CD4-positive, alpha-beta memory T cell (primary cell): ENCODE results near the gene TMEM120B. TPM values are rescaled to one million over a fixed set of nuclear protein-coding genes. Genes with fewer than 3 reads are reported as not detected.
"Not testable (repeated sequence)": the region's sequence is repeated elsewhere in the genome, so short reads cannot be mapped to it uniquely, and the experiment has no call there.

Source experiments
- CTCF ChIA-PET: fragments of 350-600 bp; sonication (Branson Sonifier 250); formaldehyde crosslinking; loops from one replicate; lab custom pipeline; 2021; ENCODE audit warnings: inconsistent platforms; ENCODE audit not compliant: partially characterized antibody; lab: Charles Lee
- POLR2A ChIA-PET: fragments of 350-600 bp; sonication (Branson Sonifier 250); formaldehyde crosslinking; loops from one replicate; lab custom pipeline; 2021; ENCODE audit not compliant: partially characterized antibody; lab: Charles Lee
- DNase-seq, 5 donors: peaks; one replicate each; pipeline versions ENCODE4 v3.0.0 to v3.0.0-alpha.2; 2020 to 2022; ENCODE audit warnings: mixed read lengths in 1 of 5
- H3K27ac ChIP-seq: one replicate; pipeline ENCODE4 v1.7.0; 2013; ENCODE audit warnings: low read depth, low read length
- H3K27me3 ChIP-seq: 2 replicates; pipeline ENCODE4 v1.7.0; 2013; ENCODE audit warnings: mild to moderate bottlenecking, low read length, moderate library complexity; ENCODE audit not compliant: insufficient read depth
- H3K36me3 ChIP-seq: 2 replicates; pipeline ENCODE4 v1.7.0; 2013; ENCODE audit warnings: mild to moderate bottlenecking, low read length, moderate library complexity; ENCODE audit not compliant: insufficient read depth
- H3K4me1 ChIP-seq: 2 replicates; pipeline ENCODE4 v1.7.0; 2013; ENCODE audit warnings: mild to moderate bottlenecking, low read length, moderate library complexity; ENCODE audit not compliant: insufficient read depth
- H3K4me3 ChIP-seq, 2 donors: one replicate each; pipeline ENCODE4 v1.7.0; 2013; ENCODE audit warnings: low read length in 2 of 2, mild to moderate bottlenecking in 1 of 2
- H3K9me3 ChIP-seq, 2 donors: one replicate each; pipeline ENCODE4 v1.7.0; 2013; ENCODE audit warnings: low read length in 2 of 2, control low read depth in 1 of 2; ENCODE audit not compliant: control insufficient read depth in 1 of 2
- H3K27ac Mint-ChIP-seq, 7 donors: one replicate each; pipeline ENCODE4 v1.8.0; 2020 to 2021; ENCODE audit warnings: mixed read lengths in 7 of 7, mild to moderate bottlenecking in 6 of 7, inconsistent platforms in 3 of 7, moderate library complexity in 3 of 7
- H3K27me3 Mint-ChIP-seq, 2 donors: one replicate each; pipeline ENCODE4 v1.8.0; 2020 to 2021; ENCODE audit warnings: mixed read lengths in 2 of 2
- H3K36me3 Mint-ChIP-seq, 2 donors: one replicate each; pipeline ENCODE4 v1.8.0; 2020 to 2021; ENCODE audit warnings: mixed read lengths in 2 of 2, inconsistent platforms in 1 of 2, mild to moderate bottlenecking in 1 of 2
- H3K4me1 Mint-ChIP-seq, 4 donors: one replicate each; pipeline ENCODE4 v1.8.0; 2020 to 2021; ENCODE audit warnings: mixed read lengths in 4 of 4, mild to moderate bottlenecking in 1 of 4
- H3K4me3 Mint-ChIP-seq, 8 donors: one replicate each; pipeline ENCODE4 v1.8.0; 2020 to 2021; ENCODE audit warnings: mixed read lengths in 8 of 8, mild to moderate bottlenecking in 7 of 8, moderate library complexity in 6 of 8, inconsistent platforms in 3 of 8
- H3K9me3 Mint-ChIP-seq, 8 donors: one replicate each; pipeline ENCODE4 v1.8.0; 2020 to 2021; ENCODE audit warnings: mixed read lengths in 8 of 8, mild to moderate bottlenecking in 5 of 8, inconsistent platforms in 3 of 8, moderate library complexity in 1 of 8
- intact Hi-C: fragments of 100-400 bp; cut with micrococcal nuclease; formaldehyde crosslinking; loops from one replicate; pipeline ENCODE4 v1.15.1; 2023
- polyA plus RNA-seq, 2 donors: library from polyadenylated mRNA; unstranded; fragments of 300-500 nt; fragmentation: Illumina TruSeq; gene quantifications; one replicate each; pipeline ENCODE4 v1.2.3, GENCODE V29; 2021
- total RNA-seq, 2 experiments: library from RNA; stranded (reverse); gene quantifications; one replicate each; pipeline ENCODE4 v1.2.3, GENCODE V29; 2021

TMEM120B gene
- total and polyA plus RNA-seq, 4 experiments from 2014 or later: 3.3 to 12.8 (median 7.4) TPM

- ChIA-PET CTCF (interaction anchor here (0.7 to 17.7 kb wide), 7 partner anchors 5 to 100 kb away, joined by 3 to 559 read pairs (median 5); partner anchors contain the start of gene RHOF), POLR2A (interaction anchor here (0.6 to 44.6 kb wide), 6 partner anchors 3 to 331 kb away, joined by 3 to 2727 read pairs (median 9); partner anchors contain the start of genes KDM2B, RHOF, SETD1B and TMEM120B)
- Histone ChIP-seq H3K27ac (peak overlapping the region; percentile 97), H3K27me3 (no peaks in the 10 kb centered on the region), H3K36me3 (no peaks in the 10 kb centered on the region), H3K4me1 (peaks cover 81% of the 10 kb centered on the region), H3K9me3 (no peaks in the 10 kb centered on the region), H3K4me3 (peak overlapping the region; percentile 68 to 75)
- Mint-ChIP-seq H3K4me3 (peak overlapping the region; percentile 85 to 99 (median 94)), H3K27ac (peak overlapping the region; percentile 98 to 100 (median 99)), H3K27me3 (no peaks in the 10 kb centered on the region), H3K36me3 (peaks cover 20 to 52% of the 10 kb centered on the region in 2 donors), H3K9me3 (no peaks in the 10 kb centered on the region), H3K4me1 (peaks cover 49 to 90% (median 69%) of the 10 kb centered on the region in 4 donors)
- DNase-seq: no peak
- intact Hi-C loops: loop anchor here (5.0 kb wide), 1 partner anchor 1496 kb away; the partner anchor contains the start of genes RNU4-1 and RNU4-2
Observed at GRCh38 chr12:121788176-121788818, 75.7 kb downstream of the TMEM120B start.

GRCh38 chr12:121789233-121789781, 76.8 kb downstream of the TMEM120B start:
- Histone ChIP-seq H3K4me1 (peaks cover 75% of the 10 kb centered on the region), H3K27me3 (no peaks in the 10 kb centered on the region), H3K36me3 (no peaks in the 10 kb centered on the region), H3K4me3 (peak overlapping the region; percentile 68 to 75), H3K27ac (peak overlapping the region; percentile 97), H3K9me3 (no peaks in the 10 kb centered on the region)
- H3K9me3 Mint-ChIP-seq: no peaks in the 10 kb centered on the region
- intact Hi-C loops: loop anchor here (5.0 kb wide), 1 partner anchor 1497 kb away; the partner anchor contains the start of genes RNU4-1 and RNU4-2
- ChIA-PET POLR2A (interaction anchor here (0.9 to 44.6 kb wide), 11 partner anchors 2 to 390 kb away, joined by 3 to 2727 read pairs (median 6); partner anchors contain the start of genes KDM2B, PSMD9, RHOF and SETD1B), CTCF (interaction anchor here (0.6 to 15.1 kb wide), 7 partner anchors 10 to 230 kb away, joined by 3 to 918 read pairs (median 5); partner anchors contain the start of genes PSMD9 and SETD1B)
- peak; percentile 49 to 63 (median 60) for DNase-seq
- peak overlapping the region; percentile 85 to 99 (median 94) for H3K4me3 Mint-ChIP-seq
- H3K27me3 Mint-ChIP-seq: no peaks in the 10 kb centered on the region
- peaks cover 47 to 86% (median 63%) of the 10 kb centered on the region in 4 donors for H3K4me1 Mint-ChIP-seq
- H3K36me3 Mint-ChIP-seq: peaks cover 17 to 53% of the 10 kb centered on the region in 2 donors
- peak overlapping the region; percentile 98 to 100 (median 99) for H3K27ac Mint-ChIP-seq

GRCh38 chr12:121789800-121790728, 77.5 kb downstream of the TMEM120B start:
- Histone ChIP-seq H3K4me3 (peak overlapping the region; percentile 68 to 75), H3K9me3 (no peaks in the 10 kb centered on the region), H3K27ac (peak overlapping the region; percentile 97), H3K36me3 (no peaks in the 10 kb centered on the region), H3K4me1 (peaks cover 75% of the 10 kb centered on the region), H3K27me3 (no peaks in the 10 kb centered on the region)
- CTCF ChIA-PET: interaction anchor here (0.6 to 15.1 kb wide), 10 partner anchors 10 to 231 kb away, joined by 3 to 918 read pairs (median 4); partner anchors contain the start of genes PSMD9 and SETD1B
- peak; percentile 93 to 99 (median 94) for DNase-seq
- Mint-ChIP-seq H3K4me3 (peak overlapping the region; percentile 85 to 99 (median 94)), H3K27me3 (no peaks in the 10 kb centered on the region), H3K9me3 (no peaks in the 10 kb centered on the region), H3K27ac (peak overlapping the region; percentile 98 to 100 (median 99)), H3K36me3 (peaks cover 11 to 53% of the 10 kb centered on the region in 2 donors), H3K4me1 (peaks cover 46 to 86% (median 63%) of the 10 kb centered on the region in 4 donors)
- intact Hi-C loops: loop anchor here (1.0 to 5.0 kb wide), 5 partner anchors 78 to 1498 kb away; partner anchors contain the start of genes ORAI1, RNU4-1, RNU4-2 and TMEM120B
- POLR2A ChIA-PET: interaction anchor here (0.6 to 44.6 kb wide), 14 partner anchors 1 to 391 kb away, joined by 3 to 2727 read pairs (median 6); partner anchors contain the start of genes KDM2B, PSMD9, RHOF and SETD1B

GRCh38 chr12:121790785-121791184, 78.2 kb downstream of the TMEM120B start:
- H3K27me3 ChIP-seq, DNase-seq, H3K36me3 ChIP-seq, H3K9me3 ChIP-seq, H3K27me3 Mint-ChIP-seq, H3K9me3 Mint-ChIP-seq: not testable (repeated sequence)
- Histone ChIP-seq H3K4me3 (peak overlapping the region; percentile 62 to 66), H3K4me1 (peaks cover 77% of the 10 kb centered on the region), H3K27ac (peak overlapping the region; percentile 97)
- peaks cover 48 to 88% (median 64%) of the 10 kb centered on the region in 4 donors for H3K4me1 Mint-ChIP-seq
- H3K27ac Mint-ChIP-seq: peak overlapping the region; percentile 98 to 100 (median 99)
- H3K4me3 Mint-ChIP-seq: peak overlapping the region; percentile 87 to 99 (median 95)
- intact Hi-C loops: loop anchor here (1.0 to 5.0 kb wide), 4 partner anchors 78 to 213 kb away; partner anchors contain the start of genes ORAI1 and TMEM120B
- H3K36me3 Mint-ChIP-seq: peaks cover 11 to 55% of the 10 kb centered on the region in 2 donors
- ChIA-PET POLR2A (interaction anchor here (0.6 to 44.6 kb wide), 7 partner anchors 0 to 163 kb away, joined by 3 to 2727 read pairs (median 5); partner anchors contain the start of genes PSMD9, RHOF and SETD1B), CTCF (interaction anchor here (0.6 to 15.1 kb wide), 7 partner anchors 11 to 122 kb away, joined by 3 to 918 read pairs (median 4); partner anchors contain the start of genes PSMD9 and SETD1B)

- Mint-ChIP-seq H3K9me3 (no peaks in the 10 kb centered on the region), H3K27ac (peak overlapping the region; percentile 98 to 100 (median 99)), H3K36me3 (peaks cover 5 to 47% of the 10 kb centered on the region in 2 donors), H3K4me3 (peak overlapping the region; percentile 87 to 99 (median 95)), H3K27me3 (no peaks in the 10 kb centered on the region), H3K4me1 (peaks cover 41 to 77% (median 54%) of the 10 kb centered on the region in 4 donors)
- ChIA-PET CTCF (interaction anchor here (0.9 to 15.1 kb wide), 9 partner anchors 12 to 165 kb away, joined by 3 to 918 read pairs (median 5); partner anchors contain the start of genes PSMD9, SETD1B and TMEM120B), POLR2A (interaction anchor here (0.6 to 44.6 kb wide), 11 partner anchors 1 to 213 kb away, joined by 3 to 2727 read pairs (median 9); partner anchors contain the start of genes PSMD9, RHOF, SETD1B and TMEM120B)
- peak in 1 of 5 donors; percentile 81 for DNase-seq
- intact Hi-C loops: loop anchor here (1.0 to 5.0 kb wide), 4 partner anchors 8 to 215 kb away; partner anchors contain the start of genes ORAI1 and TMEM120B
- Histone ChIP-seq H3K4me3 (peak overlapping the region; percentile 67 to 99), H3K9me3 (no peaks in the 10 kb centered on the region), H3K27ac (peak overlapping the region; percentile 97), H3K36me3 (peaks cover 7% of the 10 kb centered on the region), H3K4me1 (peaks cover 65% of the 10 kb centered on the region), H3K27me3 (no peaks in the 10 kb centered on the region)
Observed at GRCh38 chr12:121791671-121792551, 79.4 kb downstream of the TMEM120B start.
